HAP-1 (cell line): ENCODE results near the gene MYL10.

ENCODE experiments used
- DNase-seq, 2 experiments: peaks; one replicate each; pipeline ENCODE4 v3.0.0-alpha.2; 2016 to 2020; ENCODE audit warnings: low spot score in 2 of 2
- H3K27me3 ChIP-seq: fragments of 250-450 bp; sonication (Bioruptor Pico); 2 replicates; pipeline ENCODE4 v1.5.1; 2020; ENCODE audit warnings: low read depth, mild to moderate bottlenecking, moderate library complexity
- H3K36me3 ChIP-seq: fragments of 250-450 bp; sonication (Bioruptor Pico); replicated peaks from 2 replicates; pipeline ENCODE4 v1.5.1; 2020; ENCODE audit warnings: mild to moderate bottlenecking
- H3K4me1 ChIP-seq: fragments of 250-450 bp; sonication (Bioruptor Pico); 2 replicates; pipeline ENCODE4 v1.5.1; 2020; ENCODE audit warnings: mild to moderate bottlenecking
- H3K4me3 ChIP-seq: fragments of 250-450 bp; sonication (Bioruptor Pico); 2 replicates; pipeline ENCODE4 v1.5.1; 2020; ENCODE audit warnings: mild to moderate bottlenecking, moderate library complexity
- H3K9me3 ChIP-seq: fragments of 250-450 bp; sonication (Bioruptor Pico); 2 replicates; pipeline ENCODE4 v1.5.1; 2020; ENCODE audit warnings: mild to moderate bottlenecking, moderate library complexity
- in situ Hi-C: fragments of 300-500 bp; cut with MboI; formaldehyde crosslinking; loops from 3 replicates; pipeline ENCODE4 v1.14.3; 2020; ENCODE audit warnings: low sequenced_read_pairs, inconsistent platforms, mixed read lengths

Gene MYL10

GRCh38 chr7:101575721-101576120, 53.4 kb downstream of the MYL10 start:
- Histone ChIP-seq H3K27me3 (no peaks in the 10 kb centered on the region), H3K4me1 (no peaks in the 10 kb centered on the region), H3K9me3 (no peaks in the 10 kb centered on the region; the same call in 1 of the 2 replicates), H3K4me3 (no peak overlapping the region), H3K36me3 (no peaks in the 10 kb centered on the region)
- no peak for DNase-seq
- in situ Hi-C loops, result no loop called here

- H3K4me3 ChIP-seq, result no peak overlapping the region
- H3K27me3 ChIP-seq, result no peaks in the 10 kb centered on the region
- no peaks in the 10 kb centered on the region; the same call in 1 of the 2 replicates for H3K9me3 ChIP-seq
- no peaks in the 10 kb centered on the region for H3K36me3 ChIP-seq
- no peaks in the 10 kb centered on the region for H3K4me1 ChIP-seq
- in situ Hi-C loops, result no loop called here
- DNase-seq, result peak in 1 of 2 experiments; percentile 8
These were observed 53.9 kb downstream of the MYL10 start for GRCh38 chr7:101575168-101575567.

DNA sequence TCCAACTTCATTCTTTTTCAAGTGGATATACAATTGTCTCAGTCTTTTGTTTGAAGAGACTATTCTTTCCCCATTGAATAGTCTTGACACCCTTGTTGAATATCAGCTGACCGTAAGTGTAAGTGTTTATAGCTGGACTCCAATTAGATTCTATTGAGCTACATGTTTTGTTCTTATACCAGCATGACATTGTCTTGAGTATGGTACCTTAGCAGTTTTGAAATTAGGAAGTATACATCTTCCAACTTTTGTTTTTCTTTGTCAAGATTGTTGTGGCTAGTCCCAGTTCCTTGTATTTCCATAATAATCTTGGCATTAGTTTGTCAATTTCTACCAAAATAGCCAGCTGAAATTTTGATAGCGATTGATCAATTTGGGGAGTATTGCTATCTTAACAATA, 56.9 kb downstream of the MYL10 start:
- Histone ChIP-seq H3K4me1 (no peaks in the 10 kb centered on the region), H3K36me3 (no peaks in the 10 kb centered on the region), H3K27me3 (no peaks in the 10 kb centered on the region), H3K9me3 (no peaks in the 10 kb centered on the region; the same call in 1 of the 2 replicates), H3K4me3 (no peak overlapping the region)
- in situ Hi-C loops, result no loop called here
- no peak for DNase-seq

GRCh38 chr7:101567230-101567629, 61.9 kb downstream of the MYL10 start:
- Histone ChIP-seq H3K36me3 (no peaks in the 10 kb centered on the region), H3K4me1 (no peaks in the 10 kb centered on the region), H3K9me3 (no peaks in the 10 kb centered on the region), H3K4me3 (no peak overlapping the region), H3K27me3 (no peaks in the 10 kb centered on the region)
- in situ Hi-C loops, result no loop called here
- DNase-seq, result no peak

DNA sequence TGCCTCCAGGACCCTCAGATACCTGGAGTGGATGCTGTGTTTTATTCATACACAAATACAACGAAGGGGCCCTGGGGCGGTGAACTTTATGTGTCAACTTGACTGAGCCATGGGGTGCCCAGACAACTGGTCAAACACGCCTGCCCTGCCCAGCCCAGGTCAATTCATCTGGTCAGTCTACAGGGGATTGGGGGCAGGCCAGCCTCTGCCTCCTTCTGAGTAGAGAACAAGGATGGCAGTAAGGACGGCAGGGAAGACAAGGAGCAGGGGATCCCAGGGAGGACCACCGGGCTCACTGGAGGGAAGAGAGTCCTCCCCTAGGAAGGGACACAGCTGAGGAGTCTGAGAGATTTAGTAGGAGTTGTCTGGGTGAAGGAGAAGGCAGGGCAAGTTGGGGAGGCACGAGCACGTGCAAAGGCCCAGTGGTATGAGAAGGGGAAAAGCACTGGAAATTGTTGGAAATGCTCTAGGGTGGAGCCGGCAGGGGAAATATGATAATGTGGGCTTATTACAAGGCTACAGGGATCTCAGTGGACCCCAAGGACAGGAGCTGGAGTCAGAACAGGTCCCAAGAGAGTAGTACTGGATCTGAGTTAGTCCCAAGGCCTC, 63.4 kb downstream of the MYL10 start:
- Histone ChIP-seq H3K36me3 (no peaks in the 10 kb centered on the region), H3K27me3 (no peaks in the 10 kb centered on the region), H3K9me3 (no peaks in the 10 kb centered on the region), H3K4me3 (no peak overlapping the region), H3K4me1 (no peaks in the 10 kb centered on the region)
- DNase-seq, result no peak
- in situ Hi-C loops, result no loop called here

GRCh38 chr7:101564778-101565211, 64.3 kb downstream of the MYL10 start:
- Histone ChIP-seq H3K36me3 (no peaks in the 10 kb centered on the region), H3K27me3 (no peaks in the 10 kb centered on the region), H3K4me1 (no peaks in the 10 kb centered on the region), H3K9me3 (no peaks in the 10 kb centered on the region), H3K4me3 (no peak overlapping the region)
- DNase-seq, result peak in 1 of 2 experiments; percentile 52
- in situ Hi-C loops, result no loop called here

DNA sequence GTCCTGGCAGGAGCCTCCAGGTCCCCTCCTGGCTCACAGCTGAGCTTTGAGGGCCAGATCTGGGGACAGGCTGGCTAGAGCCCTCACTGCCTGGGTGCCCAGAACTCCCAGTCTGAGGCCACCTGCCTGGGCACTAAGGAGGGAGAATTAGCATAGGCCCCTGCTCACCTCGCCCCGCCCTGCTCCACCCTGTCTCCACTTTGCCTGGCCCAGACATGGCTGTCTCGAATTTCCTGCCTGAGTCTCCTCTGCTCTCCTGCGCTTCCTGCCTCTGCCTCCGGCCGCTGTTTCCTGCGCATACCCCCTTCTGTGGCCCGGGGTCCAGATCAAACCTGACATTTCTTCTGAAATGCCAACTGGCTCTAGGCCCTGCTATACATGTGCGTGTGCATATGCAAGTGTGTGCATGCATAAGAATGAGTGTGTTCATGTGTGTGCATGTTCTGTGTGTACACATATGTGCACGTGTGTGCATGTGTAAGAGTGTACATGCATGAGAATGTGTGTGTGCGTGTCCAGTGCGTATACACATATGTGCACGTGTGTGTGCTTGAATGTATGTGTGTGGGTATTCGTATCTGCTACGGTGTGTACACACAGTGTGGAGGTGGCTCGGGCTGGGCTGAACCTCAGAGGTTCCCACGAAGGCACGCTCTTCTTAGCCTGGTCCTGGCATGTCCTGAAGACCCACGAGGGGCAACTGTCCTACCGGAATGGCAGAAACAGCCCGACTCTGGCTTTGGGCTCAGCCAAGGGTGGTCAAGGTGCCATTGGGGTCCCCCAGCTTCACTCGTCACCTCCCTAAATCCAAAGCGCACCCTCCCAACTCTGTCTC, 64.9 kb downstream of the MYL10 start:
- no peaks in the 10 kb centered on the region for H3K9me3 ChIP-seq
- in situ Hi-C loops, result no loop called here

More for the DNA sequence above, 64.9 kb downstream of the MYL10 start:
- H3K36me3 ChIP-seq, result no peaks in the 10 kb centered on the region
- DNase-seq, result no peak
- no peaks in the 10 kb centered on the region for H3K27me3 ChIP-seq
- H3K4me1 ChIP-seq, result no peaks in the 10 kb centered on the region
- no peak overlapping the region for H3K4me3 ChIP-seq
